K562 (cell line): ENCODE measurements around the gene DPAGT1. TPM values are rescaled to one million over a fixed set of nuclear protein-coding genes. Genes with fewer than 3 reads are reported as not detected.

ENCODE experiments used
- CEBPB ChIP-seq: fragments of 450-650 bp; IDR thresholded peaks from 2 replicates; pipeline ENCODE4 v1.6.1; 2016; ENCODE audit warnings: missing genetic modification characterization, missing compliant biosample characterization
- ELF4 ChIP-seq: fragments of 450-650 bp; formaldehyde crosslinking; IDR thresholded peaks from 2 replicates; pipeline ENCODE4 v1.4.0; 2022; ENCODE audit warnings: missing genetic modification characterization
- EZH2 ChIP-seq: IDR thresholded peaks from 2 replicates; pipeline ENCODE4 v1.6.1; 2012; ENCODE audit warnings: low read depth, mild to moderate bottlenecking, inconsistent platforms, low read length, borderline replicate concordance
- HDAC2 ChIP-seq: fragments of 450-650 bp; IDR thresholded peaks from 2 replicates; pipeline ENCODE4 v1.6.1; 2016; ENCODE audit warnings: mild to moderate bottlenecking
- NFIX ChIP-seq: fragments of 250-450 bp; sonication (Bioruptor Pico); IDR thresholded peaks from 2 replicates; pipeline ENCODE4 v1.4.0; 2020; ENCODE audit warnings: low read depth, mild to moderate bottlenecking, moderate library complexity
- PHB2 ChIP-seq: fragments of 450-650 bp; IDR thresholded peaks from 2 replicates; pipeline ENCODE4 v1.6.1; 2017; ENCODE audit warnings: low read depth
- RNF2 ChIP-seq: sonication (generic); IDR thresholded peaks from 2 replicates; pipeline ENCODE4 v1.6.1; 2016
- STAT5B ChIP-seq: fragments of 250-450 bp; sonication (Bioruptor Pico); IDR thresholded peaks from 2 replicates; pipeline ENCODE4 v1.8.0; 2021; ENCODE audit warnings: mild to moderate bottlenecking, inconsistent platforms
- ZC3H8 ChIP-seq: fragments of 450-650 bp; IDR thresholded peaks from 2 replicates; pipeline ENCODE4 v1.6.1; 2017
- ZNF717 ChIP-seq: fragments of 250-450 bp; sonication (Bioruptor Pico); IDR thresholded peaks from 2 replicates; pipeline ENCODE4 v1.5.0; 2021
- polyA plus RNA-seq, 8 experiments: library from polyadenylated mRNA; depleted of rRNA in 4 of 8; stranded (reverse) in 5 of 8; unstranded in 3 of 8; fragments of >200 nt; fragmentation: Nextera tagmentation in 2 of 8; fragmentation: Illumina TruSeq in 1 of 8; extraction: Ambion mirVana in 2 of 8; extraction: Trizol in 1 of 8; gene quantifications; 2 replicates each; pipeline versions ENCODE4 v1.2.1 to v1.2.3, GENCODE V29; 2011 to 2014; ENCODE audit warnings: inconsistent platforms in 1 of 8, missing spikeins in 1 of 8
- total RNA-seq, 7 experiments: library from RNA; depleted of rRNA in 6 of 7; stranded (reverse); fragments of >200 nt in 6 of 7; fragmentation: Illumina TruSeq in 2 of 7; extraction: Trizol in 2 of 7; gene quantifications; 2 replicates each; pipeline versions ENCODE4 v1.2.1 to v1.2.3, GENCODE V29; 2011 to 2021; ENCODE audit warnings: low replicate concordance in 1 of 7
- TF ChIP-seq, protein P1 (sequence below): fragments of 450-650 bp; formaldehyde crosslinking; IDR thresholded peaks from 2 replicates; pipeline ENCODE4 v1.4.0; 2020; ENCODE audit warnings: mild to moderate bottlenecking
- TF ChIP-seq, protein P2 (sequence below), 2 experiments: fragments of 200-800 bp in 1 of 2; sonication (Bioruptor generic) in 1 of 2; sonication (generic) in 1 of 2; formaldehyde crosslinking in 1 of 2; IDR thresholded peaks in 1 of 2; conservative IDR thresholded peaks in 1 of 2; 2 replicates each; pipeline versions ENCODE4 v1.5.0 to v1.6.1; 2016 to 2020; ENCODE audit warnings: missing compliant biosample characterization in 1 of 2, missing genetic modification characterization in 1 of 2, missing genetic modification reagents in 1 of 2
- TF ChIP-seq, protein P3 (sequence below), 2 experiments: IDR thresholded peaks in 1 of 2; conservative IDR thresholded peaks in 1 of 2; 2 replicates each; pipeline ENCODE4 v1.6.1; 2016; ENCODE audit warnings: low read depth in 2 of 2, mild to moderate bottlenecking in 1 of 2, missing compliant biosample characterization in 1 of 2, missing genetic modification characterization in 1 of 2, moderate library complexity in 1 of 2
- TF ChIP-seq, protein P4 (sequence below): fragments of 250-450 bp; sonication (Bioruptor Pico); IDR thresholded peaks from 2 replicates; pipeline ENCODE4 v1.5.0; 2021; ENCODE audit warnings: mild to moderate bottlenecking, moderate library complexity
- TF ChIP-seq, protein P5 (sequence below), 3 experiments: fragments of 200-800 bp in 1 of 3; sonication (Bioruptor generic) in 1 of 3; sonication (generic) in 1 of 3; formaldehyde crosslinking in 1 of 3; IDR thresholded peaks; 2 replicates each; pipeline versions ENCODE4 v1.6.1 to v1.8.0; 2016 to 2022; ENCODE audit warnings: mild to moderate bottlenecking in 2 of 3, missing compliant biosample characterization in 2 of 3, missing genetic modification characterization in 2 of 3, missing genetic modification reagents in 1 of 3
- TF ChIP-seq, protein P6 (sequence below): fragments of 250-450 bp; sonication (Bioruptor Pico); IDR thresholded peaks from 2 replicates; pipeline ENCODE4 v1.8.0; 2022; ENCODE audit warnings: moderate library complexity, mild to moderate bottlenecking, inconsistent platforms

DPAGT1 gene
- total and polyA plus RNA-seq, 9 of the 15 experiments (the other 6 are each of a cell fraction or from before 2014, with no cell fraction given), result 29.9 to 135 (median 85.0) TPM

DNA sequence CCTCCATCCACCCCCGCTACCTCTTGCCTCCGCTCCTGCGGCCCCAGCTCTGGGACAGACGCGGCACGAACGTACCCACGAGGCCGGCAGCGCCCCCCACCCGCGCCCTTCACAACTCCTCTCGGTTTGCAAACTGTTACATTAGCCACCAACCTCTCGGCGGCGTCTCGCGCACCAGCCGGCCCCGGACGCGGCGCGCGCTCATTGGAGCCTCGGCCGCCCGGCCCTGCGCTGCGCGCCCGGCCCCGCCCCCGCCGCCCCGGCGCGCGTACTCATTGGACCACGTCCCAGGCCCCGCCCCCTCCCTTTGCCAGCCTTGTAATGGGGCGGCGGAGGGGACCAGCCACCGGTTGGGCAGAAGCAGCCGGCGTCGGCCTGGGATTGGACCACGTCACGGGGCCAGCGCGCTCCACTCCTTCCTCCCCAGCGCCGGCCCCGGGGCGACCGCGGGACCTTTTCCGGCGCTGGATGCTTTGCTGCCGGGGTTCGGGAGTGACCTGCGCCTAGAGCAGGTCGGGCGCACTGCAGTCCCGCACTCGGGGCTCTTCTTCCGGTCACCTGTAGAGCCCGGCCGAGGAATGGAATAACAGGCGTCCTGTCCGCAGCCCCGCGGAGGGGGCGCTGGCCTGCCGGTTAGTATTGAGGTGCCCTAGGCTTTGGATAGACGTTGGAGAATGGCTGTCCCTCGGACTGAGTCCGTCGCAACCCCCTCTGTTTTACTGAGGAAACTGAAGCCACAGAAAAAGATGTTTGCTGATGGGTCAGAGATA lies 44.5 kb downstream of the DPAGT1 start, which contains the start of gene HYOU1 (continued):
- TF ChIP-seq, protein P1, sequence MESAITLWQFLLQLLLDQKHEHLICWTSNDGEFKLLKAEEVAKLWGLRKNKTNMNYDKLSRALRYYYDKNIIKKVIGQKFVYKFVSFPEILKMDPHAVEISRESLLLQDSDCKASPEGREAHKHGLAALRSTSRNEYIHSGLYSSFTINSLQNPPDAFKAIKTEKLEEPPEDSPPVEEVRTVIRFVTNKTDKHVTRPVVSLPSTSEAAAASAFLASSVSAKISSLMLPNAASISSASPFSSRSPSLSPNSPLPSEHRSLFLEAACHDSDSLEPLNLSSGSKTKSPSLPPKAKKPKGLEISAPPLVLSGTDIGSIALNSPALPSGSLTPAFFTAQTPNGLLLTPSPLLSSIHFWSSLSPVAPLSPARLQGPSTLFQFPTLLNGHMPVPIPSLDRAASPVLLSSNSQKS (CRISPR knock-in tag), result no peak
- TF ChIP-seq ELF4 (CRISPR knock-in tag) (no peak), ZC3H8 (no peak), PHB2 (no peak), STAT5B (CRISPR knock-in tag) (no peak), RNF2 (no peak), CEBPB (tag) (no peak), HDAC2 (peak; percentile 86; the same call in 1 of the 2 replicates), EZH2 (no peak), ZNF717 (no peak), NFIX (CRISPR knock-in tag) (no peak)
- TF ChIP-seq, protein P2, sequence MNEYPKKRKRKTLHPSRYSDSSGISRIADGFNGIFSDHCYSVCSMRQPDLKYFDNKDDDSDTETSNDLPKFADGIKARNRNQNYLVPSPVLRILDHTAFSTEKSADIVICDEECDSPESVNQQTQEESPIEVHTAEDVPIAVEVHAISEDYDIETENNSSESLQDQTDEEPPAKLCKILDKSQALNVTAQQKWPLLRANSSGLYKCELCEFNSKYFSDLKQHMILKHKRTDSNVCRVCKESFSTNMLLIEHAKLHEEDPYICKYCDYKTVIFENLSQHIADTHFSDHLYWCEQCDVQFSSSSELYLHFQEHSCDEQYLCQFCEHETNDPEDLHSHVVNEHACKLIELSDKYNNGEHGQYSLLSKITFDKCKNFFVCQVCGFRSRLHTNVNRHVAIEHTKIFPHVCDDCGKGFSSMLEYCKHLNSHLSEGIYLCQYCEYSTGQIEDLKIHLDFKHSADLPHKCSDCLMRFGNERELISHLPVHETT (CRISPR knock-in tag; conservative IDR thresholded peaks at IDR 0.05 in 1 of 2, IDR thresholded peaks at IDR 0.05 in 1 of 2), result peak in 1 of 2 experiments; percentile 90; a peak in 2 of 4 replicates
- TF ChIP-seq, protein P3, sequence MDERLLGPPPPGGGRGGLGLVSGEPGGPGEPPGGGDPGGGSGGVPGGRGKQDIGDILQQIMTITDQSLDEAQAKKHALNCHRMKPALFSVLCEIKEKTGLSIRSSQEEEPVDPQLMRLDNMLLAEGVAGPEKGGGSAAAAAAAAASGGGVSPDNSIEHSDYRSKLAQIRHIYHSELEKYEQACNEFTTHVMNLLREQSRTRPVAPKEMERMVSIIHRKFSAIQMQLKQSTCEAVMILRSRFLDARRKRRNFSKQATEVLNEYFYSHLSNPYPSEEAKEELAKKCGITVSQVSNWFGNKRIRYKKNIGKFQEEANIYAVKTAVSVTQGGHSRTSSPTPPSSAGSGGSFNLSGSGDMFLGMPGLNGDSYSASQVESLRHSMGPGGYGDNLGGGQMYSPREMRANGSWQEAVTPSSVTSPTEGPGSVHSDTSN (CRISPR knock-in tag; IDR thresholded peaks at IDR 0.05; ENCODE audit: low read depth), result no peak
- TF ChIP-seq, protein P3 (tag; conservative IDR thresholded peaks at IDR 0.05; ENCODE audit: low read depth), result no peak
- TF ChIP-seq, protein P4, sequence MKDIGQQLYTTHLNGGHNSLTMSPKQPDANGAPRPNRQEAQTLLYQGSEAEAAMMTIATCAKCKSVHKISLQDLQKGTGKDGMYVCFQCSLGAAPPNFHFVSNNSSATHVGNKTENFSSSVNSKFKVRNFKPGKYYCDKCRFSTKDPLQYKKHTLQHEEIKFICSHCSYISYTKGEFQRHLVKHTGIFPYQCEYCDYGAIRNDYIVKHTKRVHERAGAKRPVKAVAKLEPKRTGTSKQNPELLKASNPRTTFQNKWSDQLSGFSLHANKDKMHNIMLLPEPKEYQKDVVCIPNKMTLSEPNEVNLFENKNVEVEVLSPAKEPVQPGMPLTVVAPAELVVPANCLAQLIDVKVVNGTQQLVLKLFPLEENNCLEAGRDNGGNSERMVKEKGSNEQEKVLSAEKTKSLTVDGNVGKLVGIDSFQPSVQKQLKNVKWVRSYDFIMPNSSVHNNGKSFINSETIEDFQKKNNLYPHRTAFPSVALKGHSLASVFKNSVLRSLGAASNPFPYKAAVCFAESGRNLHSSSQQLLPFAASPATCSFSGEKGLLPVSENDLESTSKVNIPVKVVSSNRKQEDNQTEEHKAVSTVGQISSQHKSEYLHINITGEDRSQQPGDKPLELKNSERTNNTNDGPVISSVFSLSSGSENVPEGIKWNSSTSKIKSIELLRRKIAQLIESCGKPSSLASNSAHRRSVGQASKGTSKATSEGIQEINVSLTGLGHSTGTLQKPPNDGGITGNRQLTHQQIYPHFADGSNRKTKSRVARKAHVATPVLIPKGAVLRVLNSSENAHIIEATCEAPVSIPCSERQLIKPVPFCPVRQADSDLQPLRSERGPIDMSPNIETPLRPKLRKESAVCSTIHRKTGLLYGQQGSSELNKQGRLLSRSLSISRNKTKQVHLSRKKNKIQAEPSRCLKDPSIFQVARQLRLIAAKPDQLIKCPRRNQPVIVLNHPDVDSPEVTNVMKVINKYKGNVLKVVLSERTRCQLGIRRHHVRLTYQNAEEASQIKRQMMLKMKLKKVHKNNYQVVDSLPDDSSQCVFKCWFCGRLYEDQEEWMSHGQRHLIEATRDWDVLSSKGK (CRISPR knock-in tag), result no peak
- TF ChIP-seq, protein P5, sequence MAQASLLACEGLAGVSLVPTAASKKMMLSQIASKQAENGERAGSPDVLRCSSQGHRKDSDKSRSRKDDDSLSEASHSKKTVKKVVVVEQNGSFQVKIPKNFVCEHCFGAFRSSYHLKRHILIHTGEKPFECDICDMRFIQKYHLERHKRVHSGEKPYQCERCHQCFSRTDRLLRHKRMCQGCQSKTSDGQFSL (CRISPR knock-in tag; IDR thresholded peaks at IDR 0.05), result peak; percentile 77; the same call in 1 of the 2 replicates
- TF ChIP-seq, protein P5 (tag; IDR thresholded peaks at IDR 0.05), result no peak
- TF ChIP-seq, protein P6, sequence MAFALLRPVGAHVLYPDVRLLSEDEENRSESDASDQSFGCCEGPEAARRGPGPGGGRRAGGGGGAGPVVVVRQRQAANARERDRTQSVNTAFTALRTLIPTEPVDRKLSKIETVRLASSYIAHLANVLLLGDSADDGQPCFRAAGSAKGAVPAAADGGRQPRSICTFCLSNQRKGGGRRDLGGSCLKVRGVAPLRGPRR (CRISPR knock-in tag), result no peak
